BE2C (cell line): Measurements from ENCODE around the gene CCL18.

Source experiments
- DNase-seq: peaks from one replicate; pipeline ENCODE4 v3.0.0-alpha.2; 2020
- H3K27me3 ChIP-seq: fragments of 250-450 bp; sonication (Bioruptor Pico); 2 replicates; pipeline ENCODE4 v1.5.1; 2020; ENCODE audit warnings: mild to moderate bottlenecking
- H3K36me3 ChIP-seq: fragments of 250-450 bp; sonication (Bioruptor Pico); 2 replicates; pipeline ENCODE4 v1.5.1; 2020; ENCODE audit warnings: mild to moderate bottlenecking
- H3K4me1 ChIP-seq: fragments of 250-450 bp; sonication (Bioruptor Pico); 2 replicates; pipeline ENCODE4 v1.5.1; 2020
- H3K4me3 ChIP-seq: 2 replicates; pipeline ENCODE4 v1.5.1; 2011; ENCODE audit warnings: low read depth, low read length
- H3K9me3 ChIP-seq: fragments of 250-450 bp; sonication (Bioruptor Pico); 2 replicates; pipeline ENCODE4 v1.5.1; 2020
- TF ChIP-seq, protein P1 (sequence below): IDR thresholded peaks from 2 replicates; pipeline ENCODE4 v1.5.1; 2012; ENCODE audit warnings: mild to moderate bottlenecking, low read depth, low read length

Gene CCL18

DNA sequence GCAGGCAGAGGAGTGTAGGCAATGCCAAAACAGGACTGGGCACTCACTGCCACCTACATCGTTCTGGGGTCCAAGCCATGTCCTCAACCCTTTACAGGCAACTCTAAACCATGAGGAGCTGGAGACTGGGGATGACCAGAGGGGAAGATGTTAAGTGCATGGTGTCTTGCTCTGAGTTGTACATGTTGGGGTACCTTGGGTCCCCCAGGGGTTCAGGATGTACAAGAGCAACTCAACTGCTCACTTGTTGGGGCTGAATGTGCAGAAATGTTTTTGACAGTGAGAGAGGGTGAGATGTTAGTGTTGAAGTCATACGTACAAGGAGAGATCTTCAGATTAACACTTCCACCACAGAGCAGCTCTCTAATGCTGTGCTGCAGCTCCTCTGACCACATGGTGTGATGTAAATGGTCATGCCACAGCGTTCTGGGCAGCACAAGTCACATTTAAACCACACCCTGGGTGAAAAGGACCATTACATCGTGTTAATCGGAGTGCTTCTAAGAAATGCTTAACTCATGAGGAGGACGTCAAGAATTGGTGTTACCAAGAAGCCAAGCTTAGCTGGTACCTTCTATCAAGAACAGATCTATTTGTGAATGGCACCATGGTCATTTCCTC, 2.4 kb downstream of the CCL18 start:
- TF ChIP-seq, protein P1, sequence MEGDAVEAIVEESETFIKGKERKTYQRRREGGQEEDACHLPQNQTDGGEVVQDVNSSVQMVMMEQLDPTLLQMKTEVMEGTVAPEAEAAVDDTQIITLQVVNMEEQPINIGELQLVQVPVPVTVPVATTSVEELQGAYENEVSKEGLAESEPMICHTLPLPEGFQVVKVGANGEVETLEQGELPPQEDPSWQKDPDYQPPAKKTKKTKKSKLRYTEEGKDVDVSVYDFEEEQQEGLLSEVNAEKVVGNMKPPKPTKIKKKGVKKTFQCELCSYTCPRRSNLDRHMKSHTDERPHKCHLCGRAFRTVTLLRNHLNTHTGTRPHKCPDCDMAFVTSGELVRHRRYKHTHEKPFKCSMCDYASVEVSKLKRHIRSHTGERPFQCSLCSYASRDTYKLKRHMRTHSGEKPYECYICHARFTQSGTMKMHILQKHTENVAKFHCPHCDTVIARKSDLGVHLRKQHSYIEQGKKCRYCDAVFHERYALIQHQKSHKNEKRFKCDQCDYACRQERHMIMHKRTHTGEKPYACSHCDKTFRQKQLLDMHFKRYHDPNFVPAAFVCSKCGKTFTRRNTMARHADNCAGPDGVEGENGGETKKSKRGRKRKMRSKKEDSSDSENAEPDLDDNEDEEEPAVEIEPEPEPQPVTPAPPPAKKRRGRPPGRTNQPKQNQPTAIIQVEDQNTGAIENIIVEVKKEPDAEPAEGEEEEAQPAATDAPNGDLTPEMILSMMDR, result no peak
- H3K27me3 ChIP-seq, result peaks cover 11% of the 10 kb centered on the region; the same call in 1 of the 2 replicates
- no peaks in the 10 kb centered on the region for H3K36me3 ChIP-seq
- no peaks in the 10 kb centered on the region for H3K4me1 ChIP-seq
- no peaks in the 10 kb centered on the region for H3K9me3 ChIP-seq
- no peak for DNase-seq
- no peak overlapping the region for H3K4me3 ChIP-seq

DNA sequence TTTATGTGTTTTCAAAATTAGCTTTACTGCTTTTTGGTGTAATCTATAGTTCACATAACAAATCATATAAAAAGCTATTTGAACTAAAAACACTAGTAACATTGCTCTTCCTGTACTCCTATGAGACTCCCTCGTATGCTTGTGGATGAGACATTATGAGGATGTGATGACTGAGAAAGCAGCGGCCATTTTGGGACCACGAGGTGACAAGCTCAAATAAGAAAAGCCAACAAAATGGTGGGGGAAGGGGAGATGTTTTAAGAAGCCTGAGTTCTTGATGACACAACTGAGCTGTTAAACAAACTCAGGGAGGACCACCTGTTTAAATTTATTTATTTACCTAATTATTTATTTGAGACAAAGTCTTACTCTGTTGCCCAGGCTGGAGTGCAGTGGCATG, 4.5 kb downstream of the CCL18 start:
- H3K4me1 ChIP-seq, result no peaks in the 10 kb centered on the region; the same call in 1 of the 2 replicates
- no peak overlapping the region for H3K4me3 ChIP-seq
- DNase-seq, result no peak
- TF ChIP-seq, protein P1, result no peak
- no peaks in the 10 kb centered on the region for H3K36me3 ChIP-seq
- peaks cover 28% of the 10 kb centered on the region for H3K27me3 ChIP-seq
- H3K9me3 ChIP-seq, result no peaks in the 10 kb centered on the region

DNA sequence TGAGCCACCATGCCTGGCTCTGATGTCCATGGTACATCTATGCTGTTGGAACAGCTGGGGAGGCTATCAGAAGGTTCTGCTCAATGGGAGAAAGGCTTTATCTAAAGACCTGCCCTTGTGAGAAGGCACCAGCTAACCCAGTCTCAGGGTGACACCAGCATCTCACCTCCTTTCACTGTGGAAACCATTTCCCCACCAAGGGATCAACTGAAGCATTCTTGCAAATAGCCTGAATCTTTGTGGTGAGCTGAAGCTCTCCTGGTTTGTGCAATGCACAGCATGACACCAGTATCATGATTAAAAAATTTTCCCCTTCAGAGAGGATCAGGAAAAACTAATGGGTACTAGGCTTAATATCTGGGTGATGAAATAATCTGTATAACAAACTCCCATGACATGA, 5.1 kb downstream of the CCL18 start:
- TF ChIP-seq, protein P1, result no peak
- no peaks in the 10 kb centered on the region for H3K36me3 ChIP-seq
- H3K9me3 ChIP-seq, result no peaks in the 10 kb centered on the region
- no peak overlapping the region for H3K4me3 ChIP-seq
- no peaks in the 10 kb centered on the region; the same call in 1 of the 2 replicates for H3K4me1 ChIP-seq
- no peak for DNase-seq
- peaks cover 32% of the 10 kb centered on the region for H3K27me3 ChIP-seq

DNA sequence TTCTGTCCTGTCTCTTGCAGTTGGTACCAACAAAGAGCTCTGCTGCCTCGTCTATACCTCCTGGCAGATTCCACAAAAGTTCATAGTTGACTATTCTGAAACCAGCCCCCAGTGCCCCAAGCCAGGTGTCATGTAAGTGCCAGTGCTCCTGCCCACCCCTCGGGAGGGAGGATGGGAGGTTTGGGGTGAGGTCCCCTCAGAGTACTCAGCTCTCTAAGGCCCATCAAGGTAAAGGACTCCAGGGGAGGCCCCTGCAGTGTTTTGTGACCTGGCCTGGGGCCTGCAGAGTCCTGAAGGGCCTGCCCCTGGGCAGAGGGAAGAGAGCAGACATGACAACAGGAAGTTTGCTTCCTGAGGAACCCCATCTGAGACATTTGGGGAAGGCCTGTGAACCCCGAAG, 6.4 kb downstream of the CCL18 start:
- DNase-seq, result no peak
- H3K9me3 ChIP-seq, result no peaks in the 10 kb centered on the region
- H3K4me1 ChIP-seq, result no peaks in the 10 kb centered on the region; the same call in 1 of the 2 replicates
- no peaks in the 10 kb centered on the region for H3K36me3 ChIP-seq
- TF ChIP-seq, protein P1, result no peak
- peaks cover 42% of the 10 kb centered on the region for H3K27me3 ChIP-seq
- no peak overlapping the region for H3K4me3 ChIP-seq

DNA sequence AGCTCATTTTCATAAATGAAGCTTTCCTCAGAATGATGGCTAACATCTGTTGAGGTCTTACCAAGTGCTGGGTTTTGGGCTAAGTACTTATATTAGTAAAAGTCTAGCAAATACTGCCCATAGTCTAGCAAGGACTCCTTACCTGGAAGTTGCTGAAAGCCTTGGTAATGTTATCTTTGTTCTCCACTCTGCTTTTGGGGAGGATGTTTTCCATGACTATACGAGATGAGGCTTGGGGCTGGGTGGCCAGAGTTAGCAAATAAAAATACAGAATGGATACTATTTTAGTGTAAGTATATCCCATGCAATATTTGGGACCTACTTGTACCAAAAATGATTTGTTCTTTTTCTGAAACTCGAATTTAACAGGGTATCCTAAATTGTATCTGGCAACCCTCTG, 7.7 kb downstream of the CCL18 start:
- H3K4me3 ChIP-seq, result no peak overlapping the region
- TF ChIP-seq, protein P1, result no peak
- H3K27me3 ChIP-seq, result peaks cover 44% of the 10 kb centered on the region
- H3K36me3 ChIP-seq, result no peaks in the 10 kb centered on the region
- no peaks in the 10 kb centered on the region for H3K9me3 ChIP-seq
- H3K4me1 ChIP-seq, result no peaks in the 10 kb centered on the region; the same call in 1 of the 2 replicates
- DNase-seq, result no peak

DNA sequence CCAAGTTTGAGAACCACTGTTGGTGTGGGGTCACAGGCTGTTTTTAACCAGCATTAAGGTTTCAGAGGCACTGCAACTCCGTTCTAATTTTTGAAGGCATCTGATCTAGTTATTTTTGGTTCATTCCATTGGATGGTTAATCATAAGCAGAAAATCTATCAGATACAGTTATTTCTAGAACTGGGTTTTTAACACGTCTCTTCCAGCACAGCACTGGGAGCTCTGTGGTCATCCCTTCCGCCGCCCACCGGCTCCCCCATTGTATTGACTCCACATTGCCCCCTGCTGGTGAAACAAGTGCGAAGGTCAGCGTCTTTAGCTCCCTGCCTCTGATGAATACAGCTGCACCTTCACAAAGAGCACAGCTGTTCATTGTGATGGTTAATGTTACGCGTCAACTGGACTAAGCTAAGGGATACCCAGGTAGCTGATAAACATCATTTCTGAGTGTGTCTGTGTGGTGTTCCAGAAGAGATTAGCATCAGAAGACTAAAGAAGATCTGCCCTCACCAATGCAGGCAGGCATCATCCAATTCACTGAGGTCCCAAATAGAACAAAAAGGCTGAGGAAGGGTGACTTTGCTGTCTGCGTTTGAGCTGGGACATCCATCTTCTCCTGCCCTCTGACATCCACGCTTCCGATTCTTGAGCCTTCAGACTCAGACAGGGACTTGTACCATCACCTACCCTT, 8.5 kb downstream of the CCL18 start:
- Histone ChIP-seq H3K4me3 (no peak overlapping the region), H3K27me3 (peaks cover 44% of the 10 kb centered on the region), H3K9me3 (no peaks in the 10 kb centered on the region), H3K36me3 (no peaks in the 10 kb centered on the region), H3K4me1 (no peaks in the 10 kb centered on the region; the same call in 1 of the 2 replicates)
- peak; percentile 77 for DNase-seq
- TF ChIP-seq, protein P1, result peak; percentile 83
